ENCODE results near the gene N4BP2L2. TPM values are rescaled to one million over a fixed set of nuclear protein-coding genes. Genes with fewer than 3 reads are reported as not detected.

Gene N4BP2L2
- total and polyA plus RNA-seq, 9 of the 15 experiments (the other 6 are each of a cell fraction or from before 2014, with no cell fraction given): 33.9 to 76.4 (median 48.7) TPM

DNA sequence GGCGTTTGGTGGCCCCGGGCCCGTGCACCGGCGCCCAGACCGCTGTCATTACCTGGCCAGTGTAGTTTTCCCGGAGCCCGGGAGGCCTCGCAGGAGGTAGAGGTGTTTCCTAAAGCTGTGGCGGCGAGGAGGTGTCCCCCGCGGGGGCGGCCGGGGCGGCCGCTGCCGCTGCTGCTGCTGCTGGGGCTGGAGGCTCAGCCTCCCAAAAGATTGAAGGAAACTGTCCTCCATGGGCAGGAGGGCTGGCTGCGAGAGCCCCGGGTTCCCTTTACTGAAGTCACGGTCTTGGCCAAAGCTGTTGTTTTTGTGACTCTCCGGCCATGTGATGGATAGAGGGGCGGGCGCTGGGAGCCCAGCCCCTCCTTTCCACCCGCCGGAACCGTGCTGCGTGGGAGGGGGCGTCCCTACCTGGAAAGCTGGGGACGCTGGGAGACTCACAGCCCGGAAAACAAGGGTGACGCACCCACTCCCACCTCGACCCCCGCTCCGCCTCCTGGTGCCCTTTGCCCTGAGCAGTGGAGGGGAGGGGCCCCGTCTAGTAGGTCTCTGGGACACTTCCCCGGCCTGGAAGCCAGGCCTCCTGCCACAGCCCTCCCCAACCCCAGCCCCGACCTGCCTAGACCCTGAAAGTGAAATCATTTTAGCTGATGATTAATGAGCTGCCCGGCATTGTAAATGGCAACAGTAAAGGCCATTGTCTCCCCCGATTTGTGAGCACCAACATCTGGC, 110.6 kb downstream of the N4BP2L2 start, which contains the start of gene N4BP2L1 (continued):
- no peak for TF ChIP-seq ZNF766 (CRISPR knock-in tag; conservative IDR thresholded peaks at IDR 0.05)
- no peak for TF ChIP-seq E2F4 (CRISPR knock-in tag; IDR thresholded peaks at IDR 0.05; ENCODE audit: low read depth)

DNA sequence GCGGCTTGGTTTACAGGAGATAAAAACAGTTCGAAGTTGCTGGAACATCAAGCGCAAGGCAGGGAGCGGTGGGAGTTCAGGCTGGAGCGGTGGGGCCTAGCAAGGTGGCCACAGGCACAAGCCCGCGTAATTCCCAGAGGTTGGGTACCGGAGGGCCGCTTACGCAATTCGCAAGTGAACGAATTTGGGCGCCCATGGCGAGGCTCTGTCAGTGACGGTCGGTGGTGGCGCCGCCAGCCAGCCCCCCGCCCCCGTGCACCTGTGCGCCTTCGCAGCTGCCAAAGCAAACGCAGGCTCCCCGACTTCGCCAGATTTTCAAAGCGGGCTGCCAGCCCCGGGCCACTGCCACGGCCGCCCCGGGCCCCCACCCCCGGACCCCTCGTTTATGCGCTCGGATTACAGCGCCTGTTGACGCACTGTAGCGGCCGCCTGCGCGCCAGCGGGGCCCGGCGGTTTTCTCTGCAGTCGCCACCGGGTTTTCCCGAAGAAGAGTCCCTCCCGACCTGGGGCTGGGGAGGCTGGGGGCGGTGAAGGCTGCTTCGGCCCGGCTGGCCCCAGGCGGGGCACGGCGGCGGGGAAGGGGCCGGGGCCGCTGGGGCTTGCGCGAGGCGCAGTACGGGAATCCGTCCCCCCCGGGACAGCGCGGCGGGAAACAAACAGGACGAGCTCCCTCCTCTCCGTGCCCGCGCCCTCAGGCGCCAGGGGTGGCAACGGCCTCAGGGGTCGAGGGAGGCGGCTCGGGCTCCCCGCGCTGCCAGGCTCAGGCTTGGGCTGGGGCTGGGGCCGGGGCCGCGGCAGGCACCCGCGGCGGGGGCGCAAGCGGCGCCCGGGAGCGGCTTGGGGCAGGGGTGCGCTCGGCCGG, 111.4 kb downstream of the N4BP2L2 start:
- Histone ChIP-seq H3K9me1 (ENCODE audit: control insufficient read depth, insufficient read depth, low read length) (no peaks in the 10 kb centered on the region), H2AFZ (ENCODE audit: low read depth, low read length) (no peak overlapping the region), H3K4me1 (replicated peaks in 1 of 2; ENCODE audit: control insufficient read depth in 2 of 2, insufficient read depth in 2 of 2, low read length in 2 of 2) (peaks cover 0 to 6% of the 10 kb centered on the region in 2 experiments; a peak in 3 of 5 replicates), H3K4me3 (no peak overlapping the region), H3K79me2 (ENCODE audit: control insufficient read depth, insufficient read depth, low read length) (no peaks in the 10 kb centered on the region), H3K27ac (ENCODE audit: extremely low read depth, low read depth, low read length) (no peak overlapping the region), H3K9ac (ENCODE audit: insufficient read depth in 1 of 2, low read depth in 2 of 2, low read length in 2 of 2) (no peak overlapping the region), H3K27me3 (ENCODE audit: control insufficient read depth in 2 of 2, insufficient read depth in 2 of 2, low read length in 2 of 2) (no peaks in the 10 kb centered on the region), H4K20me1 (replicated peaks; ENCODE audit: control insufficient read depth, insufficient read depth, low read length) (no peaks in the 10 kb centered on the region), H3K36me3 (ENCODE audit: control insufficient read depth, insufficient read depth, low read length) (no peaks in the 10 kb centered on the region), H3K9me3 (replicated peaks; ENCODE audit: control insufficient read depth, insufficient read depth, low read depth, low read length) (no peaks in the 10 kb centered on the region; the same call in none of the 2 replicates), H3K4me2 (ENCODE audit: insufficient read depth, low read length) (no peak overlapping the region)
- ATAC-seq (no peak), FAIRE-seq (no peak), DNase-seq (ENCODE audit: extremely low read depth in 1 of 4, low spot score in 3 of 4) (no peak)
- ChIA-PET POLR2A (no interaction called here), CTCF (ENCODE audit: low intra/inter-chr PET ratio) (no interaction called here)
- TF ChIP-seq ZFP1 (CRISPR knock-in tag; IDR thresholded peaks at IDR 0.05) (no peak), ZNF586 (CRISPR knock-in tag; conservative IDR thresholded peaks at IDR 0.05) (no peak), SAP30 (IDR thresholded peaks at IDR 0.05; ENCODE audit: borderline replicate concordance, insufficient read depth, low read depth, low read length, poor library complexity, severe bottlenecking) (no peak), MAFF (IDR thresholded peaks at IDR 0.05; ENCODE audit: low read length) (no peak), RBM14 (IDR thresholded peaks at IDR 0.05; ENCODE audit: borderline replicate concordance, insufficient read depth, low read depth, low read length) (no peak), ZBTB1 (CRISPR knock-in tag; IDR thresholded peaks at IDR 0.05; ENCODE audit: borderline replicate concordance, low read depth) (no peak)
- in situ Hi-C loops (cut with MboI): no loop called here
- no TSS peak for BruUV-seq (replicated peaks)
- intact Hi-C loops (cut with micrococcal nuclease): no loop called here
- no CpG with 5 or more reads among the region's 90 CpGs for WGBS (ENCODE audit: insufficient coverage, low coverage, missing lambda C conversion rate)
